Stimulated activated effector memory CD8-positive, alpha-beta T cell treated with anti-CD3 and anti-CD28 coated beads, Interleukin-12 subunit alpha, Interleukin-12 subunit beta, amount 100 ng/mL, for 72 hours (primary cell): ENCODE measurements around the gene ALOX5.

Source experiments
- ATAC-seq: fragments of 150-1000 bp; cut with Tn5 transposase; 2 replicates; pipeline ENCODE4 v1.10.0; 2021
- DNase-seq, 2 donors: peaks; one replicate each; pipeline ENCODE4 v3.0.0; 2021 to 2022; ENCODE audit warnings: low spot score in 2 of 2
- H3K27ac Mint-ChIP-seq: one replicate; pipeline ENCODE4 v1.8.0; 2022; ENCODE audit warnings: mild to moderate bottlenecking, mixed read lengths
- H3K36me3 Mint-ChIP-seq: one replicate; pipeline ENCODE4 v1.8.0; 2022; ENCODE audit warnings: mild to moderate bottlenecking, mixed read lengths
- H3K4me1 Mint-ChIP-seq: one replicate; pipeline ENCODE4 v1.8.0; 2022; ENCODE audit warnings: mixed read lengths
- H3K4me3 Mint-ChIP-seq: one replicate; pipeline ENCODE4 v1.8.0; 2022; ENCODE audit warnings: mild to moderate bottlenecking, mixed read lengths
- H3K9me3 Mint-ChIP-seq: one replicate; pipeline ENCODE4 v1.8.0; 2022; ENCODE audit warnings: mixed read lengths

ALOX5 gene

GRCh38 chr10:45368181-45368580, 5.8 kb upstream of the ALOX5 start:
- DNase-seq: no peak
- H3K27ac Mint-ChIP-seq: no peak overlapping the region
- H3K36me3 Mint-ChIP-seq: no peaks in the 10 kb centered on the region
- no peak overlapping the region for H3K4me3 Mint-ChIP-seq
- H3K9me3 Mint-ChIP-seq: no peaks in the 10 kb centered on the region
- no peak for ATAC-seq
- peaks cover 6% of the 10 kb centered on the region for H3K4me1 Mint-ChIP-seq

DNA sequence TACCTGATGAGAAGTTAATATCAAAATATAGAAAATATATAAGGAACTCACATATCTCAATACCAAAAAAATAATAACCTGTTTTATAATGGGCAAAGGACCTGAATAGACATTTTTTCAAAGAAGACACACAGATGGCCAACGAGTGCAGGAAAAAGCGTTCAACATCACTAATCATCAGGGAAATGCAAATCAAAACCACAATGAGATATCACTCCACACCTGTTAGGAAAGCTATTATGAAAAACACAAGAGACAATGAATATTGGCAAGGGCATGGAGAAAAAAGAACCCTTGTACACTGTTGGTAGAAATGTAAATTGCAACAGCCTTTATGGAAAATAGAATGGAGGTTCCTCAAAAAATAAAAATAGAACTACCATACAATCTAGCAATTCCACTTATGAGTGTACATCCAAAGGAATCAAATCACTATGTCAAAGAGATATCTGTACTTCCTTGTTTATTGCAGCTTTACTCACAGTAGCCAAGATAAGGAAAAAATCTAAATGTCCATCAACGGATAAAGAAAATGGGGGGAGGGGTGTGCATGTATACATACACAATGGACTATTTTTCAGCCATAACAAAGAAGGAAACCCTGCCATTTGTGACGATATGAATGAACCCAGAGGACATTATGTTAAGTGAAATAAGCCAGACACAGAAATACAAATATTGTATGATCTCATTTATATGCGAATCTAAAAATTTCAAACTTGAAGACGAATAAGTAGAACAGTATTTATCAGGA, 3.6 kb upstream of the ALOX5 start:
- Mint-ChIP-seq H3K27ac (no peak overlapping the region), H3K4me1 (peaks cover 13% of the 10 kb centered on the region), H3K9me3 (no peaks in the 10 kb centered on the region), H3K36me3 (no peaks in the 10 kb centered on the region), H3K4me3 (no peak overlapping the region)
- ATAC-seq (no peak), DNase-seq (no peak)

DNA sequence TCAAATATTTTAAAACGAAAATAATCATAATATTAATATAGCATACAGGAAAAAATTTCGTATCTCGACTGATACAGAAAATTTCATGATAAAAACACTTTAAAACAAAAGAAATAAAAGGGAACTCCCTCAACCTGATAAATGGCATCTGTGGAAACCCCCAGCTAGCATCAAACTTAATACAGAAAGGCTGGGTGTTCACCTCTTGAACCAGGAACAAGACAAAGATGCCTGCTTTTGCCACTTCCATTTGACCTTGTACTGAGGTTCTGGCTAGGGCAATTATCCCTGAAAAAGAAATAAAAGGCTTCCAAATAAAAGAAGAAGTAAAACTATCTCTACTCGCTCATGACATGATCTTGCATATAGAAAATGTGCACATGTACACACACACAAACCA, 2.5 kb upstream of the ALOX5 start:
- H3K4me3 Mint-ChIP-seq: no peak overlapping the region
- no peak for ATAC-seq
- H3K36me3 Mint-ChIP-seq: no peaks in the 10 kb centered on the region
- H3K27ac Mint-ChIP-seq: no peak overlapping the region
- H3K9me3 Mint-ChIP-seq: no peaks in the 10 kb centered on the region
- H3K4me1 Mint-ChIP-seq: peaks cover 20% of the 10 kb centered on the region
- DNase-seq: no peak

- H3K27ac Mint-ChIP-seq: no peak overlapping the region
- peaks cover 20% of the 10 kb centered on the region for H3K4me1 Mint-ChIP-seq
- H3K36me3 Mint-ChIP-seq: no peaks in the 10 kb centered on the region
- H3K9me3 Mint-ChIP-seq: no peaks in the 10 kb centered on the region
- no peak for ATAC-seq
- H3K4me3 Mint-ChIP-seq: peak overlapping the region; percentile 81
- no peak for DNase-seq
Measured at GRCh38 chr10:45372251-45372951, 1.6 kb upstream of the ALOX5 start.

DNA sequence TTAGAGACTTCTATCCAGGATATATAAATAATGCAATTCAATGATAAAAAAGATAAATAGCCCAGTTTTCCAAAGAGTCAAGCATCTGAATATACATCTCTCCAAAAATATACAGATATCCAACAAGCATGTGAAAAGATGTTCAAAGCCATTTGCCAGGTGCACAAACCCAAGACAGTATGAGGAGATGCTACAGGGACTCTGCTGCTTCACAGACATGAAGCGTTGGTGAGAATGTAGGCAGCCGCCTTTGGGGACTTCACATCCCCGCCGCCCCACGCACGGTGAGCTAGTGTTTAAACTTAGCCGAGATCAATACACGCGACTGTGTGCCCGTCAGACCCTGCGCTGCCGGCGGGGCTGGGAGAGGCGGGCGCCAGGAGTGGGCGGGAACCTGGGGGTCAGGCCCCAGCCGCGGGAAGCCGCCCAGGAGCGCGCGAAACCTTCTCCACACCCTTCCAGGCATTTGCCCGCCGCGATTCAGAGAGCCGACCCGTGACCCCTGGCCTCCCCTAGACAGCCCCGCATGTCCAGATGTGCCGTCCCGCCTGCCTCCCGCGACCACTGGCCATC, 927 bp upstream of the ALOX5 start:
- Mint-ChIP-seq H3K4me3 (peak overlapping the region; percentile 81), H3K4me1 (peaks cover 20% of the 10 kb centered on the region), H3K36me3 (no peaks in the 10 kb centered on the region), H3K9me3 (no peaks in the 10 kb centered on the region), H3K27ac (no peak overlapping the region)
- peak; percentile 65 for ATAC-seq
- DNase-seq: no peak

DNA sequence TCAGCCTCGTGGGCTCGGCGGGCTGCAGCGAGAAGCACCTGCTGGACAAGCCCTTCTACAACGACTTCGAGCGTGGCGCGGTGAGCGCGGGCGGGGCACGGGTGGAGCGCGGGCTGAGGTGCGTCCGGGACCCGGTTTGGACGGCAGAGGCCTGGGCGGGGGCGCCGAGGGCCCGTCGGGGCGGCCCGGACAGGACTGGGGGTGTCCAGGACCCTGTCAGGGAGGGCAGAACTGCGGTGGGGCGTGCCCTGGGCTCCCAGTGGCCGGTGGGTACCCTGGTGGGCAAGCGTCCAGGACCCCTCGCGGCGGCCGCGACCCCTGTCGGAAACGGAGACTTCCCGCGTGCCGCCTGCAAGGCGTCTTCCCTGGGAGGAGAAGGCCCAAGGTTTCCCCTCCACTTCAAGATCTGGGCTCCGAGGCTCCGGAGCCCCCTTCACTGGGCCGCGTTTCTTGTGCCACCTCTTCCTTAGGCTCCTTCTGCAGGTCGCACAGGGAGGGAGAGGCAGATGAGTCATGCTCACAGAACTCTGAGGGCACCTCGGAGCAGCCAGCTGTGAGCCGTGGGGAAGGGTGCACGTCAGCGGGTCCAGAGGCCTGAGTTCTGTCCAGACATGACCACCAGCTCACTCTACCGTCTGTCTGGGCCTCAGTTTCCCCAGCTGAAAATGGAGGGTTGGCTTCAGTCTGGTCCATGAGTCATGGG, 485 bp downstream of the ALOX5 start:
- peaks cover 20% of the 10 kb centered on the region for H3K4me1 Mint-ChIP-seq
- H3K4me3 Mint-ChIP-seq: peak overlapping the region; percentile 81
- ATAC-seq: peak; percentile 51
- no peaks in the 10 kb centered on the region for H3K9me3 Mint-ChIP-seq
- H3K27ac Mint-ChIP-seq: no peak overlapping the region
- no peak for DNase-seq
- no peaks in the 10 kb centered on the region for H3K36me3 Mint-ChIP-seq

DNA sequence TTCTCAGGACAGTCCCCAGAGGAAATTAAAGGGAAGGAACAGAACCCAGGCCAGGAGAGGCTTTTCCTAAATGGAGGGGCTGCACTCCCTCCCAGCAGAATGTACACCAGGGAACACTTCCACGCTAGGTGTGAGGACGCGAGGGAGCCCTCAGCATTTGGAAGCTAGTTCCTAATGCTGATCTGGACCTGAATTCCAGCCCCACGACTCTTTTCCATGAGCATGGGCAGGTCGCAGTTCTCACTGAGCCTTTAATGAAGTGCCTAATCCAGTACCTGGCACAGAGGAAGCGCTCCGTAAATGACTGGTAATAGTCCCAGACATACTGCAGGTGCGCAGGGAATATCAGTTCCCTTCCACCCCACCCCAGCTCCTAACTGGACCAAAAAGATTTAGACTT, 1.1 kb downstream of the ALOX5 start:
- DNase-seq (no peak), ATAC-seq (no peak)
- H3K4me3 Mint-ChIP-seq: peak overlapping the region; percentile 81
- H3K4me1 Mint-ChIP-seq: peaks cover 20% of the 10 kb centered on the region
- H3K9me3 Mint-ChIP-seq: no peaks in the 10 kb centered on the region
- H3K36me3 Mint-ChIP-seq: no peaks in the 10 kb centered on the region
- H3K27ac Mint-ChIP-seq: no peak overlapping the region

- no peaks in the 10 kb centered on the region for H3K9me3 Mint-ChIP-seq
- no peak for ATAC-seq
- no peak overlapping the region for H3K27ac Mint-ChIP-seq
Measured at GRCh38 chr10:45375716-45376231, 1.8 kb downstream of the ALOX5 start.

GRCh38 chr10:45376371-45376801, 2.4 kb downstream of the ALOX5 start:
- Mint-ChIP-seq H3K9me3 (no peaks in the 10 kb centered on the region), H3K27ac (no peak overlapping the region), H3K36me3 (no peaks in the 10 kb centered on the region), H3K4me1 (peaks cover 20% of the 10 kb centered on the region), H3K4me3 (no peak overlapping the region)
- ATAC-seq (no peak), DNase-seq (no peak)

More at GRCh38 chr10:45375716-45376231, 1.8 kb downstream of the ALOX5 start:
- Mint-ChIP-seq H3K36me3 (no peaks in the 10 kb centered on the region), H3K4me3 (peak overlapping the region; percentile 22), H3K4me1 (peaks cover 20% of the 10 kb centered on the region)
- DNase-seq: no peak

DNA sequence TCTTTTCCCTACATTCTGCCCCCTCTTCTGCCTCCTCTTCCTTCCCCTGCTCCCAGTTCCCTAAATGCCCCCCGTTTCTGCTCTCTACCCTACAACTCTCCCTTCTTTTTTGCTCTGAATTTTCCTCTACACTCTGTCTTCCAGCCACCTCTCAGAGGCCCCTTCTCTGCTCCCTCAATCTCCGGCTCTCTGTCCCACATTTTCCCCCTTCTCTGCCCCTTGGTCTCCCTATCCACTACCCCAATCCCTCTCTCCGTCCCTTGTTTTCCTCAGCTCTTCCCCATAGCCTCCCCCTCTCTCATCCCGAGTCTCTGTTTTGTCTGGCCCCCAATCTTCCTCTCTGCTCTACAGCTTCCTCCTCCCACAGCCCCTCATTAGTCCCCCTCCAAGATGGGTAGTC, 3.3 kb downstream of the ALOX5 start:
- no peak overlapping the region for H3K27ac Mint-ChIP-seq
- H3K4me3 Mint-ChIP-seq: no peak overlapping the region
- H3K4me1 Mint-ChIP-seq: peaks cover 20% of the 10 kb centered on the region
- no peaks in the 10 kb centered on the region for H3K9me3 Mint-ChIP-seq
- no peak for DNase-seq
- no peaks in the 10 kb centered on the region for H3K36me3 Mint-ChIP-seq
- ATAC-seq: no peak

- Mint-ChIP-seq H3K27ac (no peak overlapping the region), H3K4me3 (no peak overlapping the region), H3K4me1 (peaks cover 18% of the 10 kb centered on the region), H3K9me3 (no peaks in the 10 kb centered on the region), H3K36me3 (no peaks in the 10 kb centered on the region)
- DNase-seq (no peak), ATAC-seq (no peak)
Measured at GRCh38 chr10:45377858-45378257, 3.8 kb downstream of the ALOX5 start.

DNA sequence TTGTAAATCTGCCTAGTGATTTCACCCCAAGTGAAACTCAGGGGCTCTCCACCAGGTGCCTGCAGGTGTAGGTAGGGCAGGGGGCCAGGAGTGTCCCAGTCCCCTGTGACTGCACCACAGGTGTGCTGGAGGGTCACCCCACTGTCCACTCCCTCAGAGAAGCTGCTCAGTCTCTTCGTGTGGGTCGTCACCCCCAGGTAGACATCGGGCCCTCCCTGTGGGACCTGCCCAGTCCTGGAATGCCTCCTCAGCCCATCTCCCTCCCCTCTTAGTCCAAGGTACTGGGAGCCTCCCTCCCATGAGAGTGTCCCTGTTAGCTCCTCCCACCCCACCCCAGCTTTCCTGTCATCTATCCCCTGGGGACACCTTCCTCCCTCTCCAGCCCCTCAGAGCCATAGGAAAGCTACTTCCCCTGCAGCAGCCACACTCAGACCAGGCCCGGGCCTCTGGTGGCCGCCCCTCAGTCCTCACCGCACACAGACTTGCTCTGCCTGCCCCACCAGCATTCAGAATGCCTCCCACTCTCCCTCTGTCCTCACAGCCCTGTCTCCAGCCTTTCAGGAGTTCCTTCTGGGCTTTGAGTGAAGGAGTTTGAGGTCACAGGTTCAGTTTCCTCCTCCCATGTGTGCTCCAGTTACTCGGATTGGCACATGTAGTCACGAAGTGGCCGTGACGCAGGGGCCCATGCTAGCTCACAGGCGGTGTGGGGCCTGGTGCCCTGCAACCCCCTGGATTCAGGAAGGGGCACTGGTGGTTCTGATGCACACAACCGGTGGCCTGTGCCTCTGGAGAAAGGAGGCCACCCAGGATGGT, 5.1 kb downstream of the ALOX5 start:
- Mint-ChIP-seq H3K27ac (peak overlapping the region; percentile 8), H3K9me3 (no peaks in the 10 kb centered on the region), H3K4me3 (no peak overlapping the region), H3K4me1 (peaks cover 7% of the 10 kb centered on the region), H3K36me3 (no peaks in the 10 kb centered on the region)
- DNase-seq (no peak), ATAC-seq (no peak)

GRCh38 chr10:45379891-45380540, 6.0 kb downstream of the ALOX5 start:
- ATAC-seq: no peak
- Mint-ChIP-seq H3K36me3 (no peaks in the 10 kb centered on the region), H3K4me3 (no peak overlapping the region), H3K9me3 (no peaks in the 10 kb centered on the region), H3K27ac (peak overlapping the region; percentile 8), H3K4me1 (peaks cover 7% of the 10 kb centered on the region)
- DNase-seq: no peak

DNA sequence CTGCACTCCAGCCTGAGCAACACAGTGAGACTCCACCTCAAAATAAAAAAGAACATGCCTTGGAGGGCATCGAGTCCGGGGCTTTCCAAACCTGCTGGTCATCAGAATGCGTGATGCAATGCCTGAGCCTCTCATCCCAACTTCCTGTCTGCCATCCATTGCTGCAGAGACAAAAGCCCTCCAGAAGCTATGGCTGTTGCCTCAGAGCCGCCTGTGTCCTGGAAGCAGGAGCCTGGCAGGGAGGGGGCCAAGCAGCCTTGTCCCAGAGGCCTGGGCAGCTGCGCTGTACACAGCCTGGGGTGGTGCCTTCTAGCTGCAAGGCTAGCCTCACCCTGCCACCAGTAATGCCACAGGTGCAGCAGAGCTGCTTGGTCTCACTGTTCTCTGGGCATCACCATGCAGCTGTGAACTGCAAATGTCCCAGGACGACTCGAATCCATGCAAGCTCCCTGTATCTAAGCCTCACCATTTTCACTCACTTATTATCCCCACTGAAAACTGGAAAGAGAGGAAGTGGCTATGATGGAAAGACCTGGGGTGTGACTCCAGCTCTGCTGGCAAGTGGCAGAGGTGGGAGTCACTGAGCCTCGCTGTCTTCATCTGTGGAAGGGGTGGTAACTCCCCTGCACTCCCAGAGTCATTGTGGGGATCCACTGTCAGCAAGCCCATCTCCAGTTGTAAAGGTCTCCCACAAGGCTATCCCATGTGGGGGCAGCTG, 7.0 kb downstream of the ALOX5 start:
- peak; percentile 36 for ATAC-seq
- H3K9me3 Mint-ChIP-seq: no peaks in the 10 kb centered on the region
- DNase-seq: no peak
- no peak overlapping the region for H3K4me3 Mint-ChIP-seq
- H3K27ac Mint-ChIP-seq: no peak overlapping the region
- no peaks in the 10 kb centered on the region for H3K36me3 Mint-ChIP-seq
- peaks cover 1% of the 10 kb centered on the region for H3K4me1 Mint-ChIP-seq
